ENCODE measurements around the gene TRA2B. TPM values are rescaled to one million over a fixed set of nuclear protein-coding genes. Genes with fewer than 3 reads are reported as not detected.

The TRA2B gene
- total RNA-seq, 1 donor from 2014 or later = 228 TPM

- Mint-ChIP-seq H3K36me3 (peaks cover 9% of the 10 kb centered on the region), H3K4me3 (no peak overlapping the region), H3K27ac (peak overlapping the region; percentile 90), H3K27me3 (ENCODE audit: low read depth) (no peaks in the 10 kb centered on the region), H3K9me3 (no peaks in the 10 kb centered on the region), H3K4me1 (peaks cover 94% of the 10 kb centered on the region)
- no peak for DNase-seq (ENCODE audit: low spot score in 2 of 2, unreplicated experiment in 2 of 2)
- no peak for TF ChIP-seq CTCF (IDR thresholded peaks at IDR 0.05; ENCODE audit: unreplicated experiment)
Observed at GRCh38 chr3:185930393-185931107, 7.3 kb downstream of the TRA2B start.

DNA sequence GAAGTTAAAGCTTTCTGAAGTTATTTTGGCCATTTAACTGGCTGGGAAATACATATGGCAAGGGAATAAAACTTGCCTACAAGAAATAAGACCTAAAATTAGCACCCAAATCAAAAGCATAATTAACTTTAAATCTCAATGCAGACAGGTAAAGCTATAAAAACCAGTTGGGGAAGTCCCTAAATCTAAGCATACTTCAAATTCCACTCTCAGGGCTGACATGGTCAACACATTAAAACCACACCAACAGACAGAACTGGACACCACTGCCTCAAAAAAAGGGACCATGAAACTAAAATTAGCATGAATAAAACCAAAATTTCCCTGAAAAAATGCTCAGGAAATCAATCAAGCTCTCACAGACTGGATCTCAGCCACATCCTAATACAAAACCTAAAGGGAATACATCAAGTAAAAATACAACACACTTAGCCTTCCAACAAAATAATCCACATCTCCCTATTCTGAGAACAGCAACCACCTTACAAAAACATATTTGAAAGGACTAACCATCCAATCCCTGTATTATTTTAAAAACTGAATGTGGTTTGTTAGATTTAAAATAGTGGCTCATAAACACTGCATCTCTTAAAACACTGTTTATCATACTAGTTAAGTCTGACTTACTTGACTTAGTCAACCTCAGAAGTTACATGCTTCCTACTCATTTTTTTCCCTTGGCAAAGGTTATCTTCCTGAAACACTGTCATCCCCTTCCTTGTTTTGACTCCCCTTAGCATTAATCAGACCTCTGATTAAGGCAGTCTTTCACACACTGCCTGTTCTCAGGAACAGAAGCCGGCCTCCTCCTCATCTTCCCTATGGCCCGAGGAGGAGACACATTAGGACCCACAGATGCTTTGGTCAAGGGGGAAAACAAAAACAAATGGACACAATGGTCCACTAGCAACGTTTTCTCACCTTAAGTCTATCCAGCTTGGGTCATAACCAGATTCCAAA lies 8.3 kb downstream of the TRA2B start:
- Mint-ChIP-seq H3K4me1 (peaks cover 94% of the 10 kb centered on the region), H3K36me3 (peaks cover 19% of the 10 kb centered on the region), H3K4me3 (peak overlapping the region; percentile 11), H3K27me3 (ENCODE audit: low read depth) (no peaks in the 10 kb centered on the region), H3K9me3 (no peaks in the 10 kb centered on the region), H3K27ac (peak overlapping the region; percentile 90)
- no peak for DNase-seq (ENCODE audit: low spot score in 2 of 2, unreplicated experiment in 2 of 2)
- no peak for TF ChIP-seq CTCF (IDR thresholded peaks at IDR 0.05; ENCODE audit: unreplicated experiment)

GRCh38 chr3:185928496-185928895 lies 9.3 kb downstream of the TRA2B start:
- Mint-ChIP-seq H3K4me3 (peak overlapping the region; percentile 13), H3K4me1 (peaks cover 84% of the 10 kb centered on the region), H3K27ac (peak overlapping the region; percentile 90), H3K27me3 (ENCODE audit: low read depth) (no peaks in the 10 kb centered on the region), H3K9me3 (no peaks in the 10 kb centered on the region), H3K36me3 (peaks cover 26% of the 10 kb centered on the region)
- no peak for TF ChIP-seq CTCF (IDR thresholded peaks at IDR 0.05; ENCODE audit: unreplicated experiment)
- no peak for DNase-seq (ENCODE audit: low spot score in 2 of 2, unreplicated experiment in 2 of 2)

DNA sequence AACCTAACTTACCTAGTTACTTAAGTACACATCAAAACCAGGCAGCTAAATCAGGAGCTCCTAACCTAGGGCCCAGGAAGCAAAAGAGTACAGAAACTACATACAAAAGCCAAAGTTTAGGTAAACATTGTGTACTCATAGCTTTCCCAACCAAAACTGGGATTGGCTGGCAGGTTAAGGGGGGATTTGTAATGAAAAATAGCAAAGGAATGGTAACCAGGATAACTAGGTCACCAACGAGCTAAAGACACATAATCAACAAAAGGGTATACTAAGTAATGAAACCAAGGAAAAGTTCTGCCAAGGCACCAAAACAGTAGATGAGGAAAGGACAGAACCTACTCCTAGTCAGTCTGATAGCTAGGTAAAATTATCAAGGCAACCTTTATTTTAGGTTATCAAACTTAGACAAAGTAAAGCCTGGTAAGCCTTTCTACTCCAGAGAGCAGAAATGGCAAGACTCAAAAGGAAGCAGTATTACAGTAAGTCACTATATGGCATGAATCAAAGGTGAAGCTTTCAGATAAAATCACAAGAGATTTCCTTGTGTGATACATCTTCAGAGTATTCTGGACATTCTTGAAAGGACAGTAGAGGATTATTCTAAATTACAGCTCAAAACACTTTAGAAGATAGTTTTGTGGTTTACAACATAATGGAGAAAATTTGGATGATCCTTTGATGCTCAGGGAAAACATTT lies 10.2 kb downstream of the TRA2B start:
- no peak for TF ChIP-seq CTCF (IDR thresholded peaks at IDR 0.05; ENCODE audit: unreplicated experiment)
- peaks cover 30% of the 10 kb centered on the region for H3K36me3 Mint-ChIP-seq
- no peaks in the 10 kb centered on the region for H3K9me3 Mint-ChIP-seq
- H3K27me3 Mint-ChIP-seq (ENCODE audit: low read depth) = no peaks in the 10 kb centered on the region
- peaks cover 77% of the 10 kb centered on the region for H3K4me1 Mint-ChIP-seq
- H3K4me3 Mint-ChIP-seq = no peak overlapping the region
- H3K27ac Mint-ChIP-seq = peak overlapping the region; percentile 43
- DNase-seq (ENCODE audit: low spot score in 2 of 2, unreplicated experiment in 2 of 2) = no peak

- Mint-ChIP-seq H3K36me3 (peaks cover 36% of the 10 kb centered on the region), H3K4me1 (peaks cover 65% of the 10 kb centered on the region), H3K4me3 (peak overlapping the region; percentile 15), H3K9me3 (no peaks in the 10 kb centered on the region), H3K27me3 (ENCODE audit: low read depth) (no peaks in the 10 kb centered on the region), H3K27ac (peak overlapping the region; percentile 55)
- no peak for DNase-seq (ENCODE audit: low spot score in 2 of 2, unreplicated experiment in 2 of 2)
- no peak for TF ChIP-seq CTCF (IDR thresholded peaks at IDR 0.05; ENCODE audit: unreplicated experiment)
Observed at GRCh38 chr3:185926445-185926844, 11.4 kb downstream of the TRA2B start.
